ENCODE measurements around the gene B3GALT5.
"Not testable (repeated sequence)": the region's sequence is repeated elsewhere in the genome, so short reads cannot be mapped to it uniquely, and the experiment has no call there.

Gene B3GALT5

GRCh38 chr21:39612233-39613040 is at the start of gene B3GALT5:
Gene B3GALT5 (plus strand): TSS chr21:39612940. CDS start chr21:39660560, 47,620 bp downstream.
- no peak for DNase-seq (ENCODE audit: low read depth in 2 of 2)

- DNase-seq (ENCODE audit: low read depth in 2 of 2) = no peak
Measured at GRCh38 chr21:39564200-39564599, 48.5 kb upstream of the B3GALT5 start.

GRCh38 chr21:39567180-39567972 is 45.4 kb upstream of the B3GALT5 start:
- DNase-seq (ENCODE audit: low read depth in 2 of 2) = no peak

- no peak for DNase-seq (ENCODE audit: low read depth in 2 of 2)
Measured at GRCh38 chr21:39568361-39568760, 44.4 kb upstream of the B3GALT5 start.

GRCh38 chr21:39575775-39576174 is 37.0 kb upstream of the B3GALT5 start:
- DNase-seq (ENCODE audit: low read depth in 2 of 2) = no peak

- no peak for DNase-seq (ENCODE audit: low read depth in 2 of 2)
Measured at GRCh38 chr21:39576518-39577128, 36.1 kb upstream of the B3GALT5 start.

GRCh38 chr21:39579734-39580332 is 32.9 kb upstream of the B3GALT5 start:
- no peak for DNase-seq (ENCODE audit: low read depth in 2 of 2)

- no peak for DNase-seq (ENCODE audit: low read depth in 2 of 2)
Measured at GRCh38 chr21:39580744-39581143, 32.0 kb upstream of the B3GALT5 start.

- no peak for DNase-seq (ENCODE audit: low read depth in 2 of 2)
Measured at GRCh38 chr21:39581414-39581813, 31.3 kb upstream of the B3GALT5 start.

- DNase-seq (ENCODE audit: low read depth in 2 of 2) = no peak
Measured at GRCh38 chr21:39582749-39583148, 30.0 kb upstream of the B3GALT5 start.

- DNase-seq (ENCODE audit: low read depth in 2 of 2) = not testable (repeated sequence)
Measured at GRCh38 chr21:39583586-39583985, 29.2 kb upstream of the B3GALT5 start.

- DNase-seq (ENCODE audit: low read depth in 2 of 2) = no peak
Measured at GRCh38 chr21:39587376-39587775, 25.4 kb upstream of the B3GALT5 start.

GRCh38 chr21:39588884-39589283 is 23.9 kb upstream of the B3GALT5 start:
- no peak for DNase-seq (ENCODE audit: low read depth in 2 of 2)

- DNase-seq (ENCODE audit: low read depth in 2 of 2) = no peak
Measured at GRCh38 chr21:39593522-39593921, 19.2 kb upstream of the B3GALT5 start.

GRCh38 chr21:39595465-39595864 is 17.3 kb upstream of the B3GALT5 start:
- DNase-seq (ENCODE audit: low read depth in 2 of 2) = no peak

GRCh38 chr21:39597595-39597994 is 15.1 kb upstream of the B3GALT5 start:
- DNase-seq (ENCODE audit: low read depth in 2 of 2) = no peak

GRCh38 chr21:39599191-39599970 is 13.4 kb upstream of the B3GALT5 start:
- DNase-seq (ENCODE audit: low read depth in 2 of 2) = no peak

- no peak for DNase-seq (ENCODE audit: low read depth in 2 of 2)
Measured at GRCh38 chr21:39601187-39601928, 11.4 kb upstream of the B3GALT5 start.

- no peak for DNase-seq (ENCODE audit: low read depth in 2 of 2)
Measured at GRCh38 chr21:39602076-39602689, 10.6 kb upstream of the B3GALT5 start.

- no peak for DNase-seq (ENCODE audit: low read depth in 2 of 2)
Measured at GRCh38 chr21:39602793-39603192, 9.9 kb upstream of the B3GALT5 start.

Data from stimulated activated CD8-positive, alpha-beta memory T cell treated with anti-CD3 and anti-CD28 coated beads, Interleukin-7, amount 100 ng/mL, for 1 hour (primary cell).